Glutamatergic neuron (in vitro differentiated cells): ENCODE data around the gene WDSUB1. TPM values are rescaled to one million over a fixed set of nuclear protein-coding genes. Genes with fewer than 3 reads are reported as not detected.

ENCODE experiments used
- DNase-seq: peaks from one replicate; pipeline ENCODE4 v3.0.0; 2022
- H3K27ac Mint-ChIP-seq: one replicate; pipeline ENCODE4 v1.8.0; 2020; ENCODE audit warnings: mild to moderate bottlenecking, mixed read lengths, inconsistent platforms; ENCODE audit not compliant: unreplicated experiment
- H3K27me3 Mint-ChIP-seq: one replicate; pipeline ENCODE4 v1.8.0; 2020; ENCODE audit warnings: mild to moderate bottlenecking, moderate library complexity, mixed read lengths, inconsistent platforms; ENCODE audit not compliant: unreplicated experiment
- H3K36me3 Mint-ChIP-seq: one replicate; pipeline ENCODE4 v1.8.0; 2020; ENCODE audit warnings: mild to moderate bottlenecking, mixed read lengths, inconsistent platforms; ENCODE audit not compliant: unreplicated experiment
- H3K4me1 Mint-ChIP-seq: one replicate; pipeline ENCODE4 v1.8.0; 2020; ENCODE audit warnings: mild to moderate bottlenecking, low read depth, mixed read lengths, inconsistent platforms; ENCODE audit not compliant: unreplicated experiment
- H3K4me3 Mint-ChIP-seq: one replicate; pipeline ENCODE4 v1.8.0; 2020; ENCODE audit warnings: mild to moderate bottlenecking, mixed read lengths, inconsistent platforms; ENCODE audit not compliant: unreplicated experiment
- H3K9me3 Mint-ChIP-seq: one replicate; pipeline ENCODE4 v1.8.0; 2020; ENCODE audit warnings: mild to moderate bottlenecking, moderate library complexity, mixed read lengths, inconsistent platforms; ENCODE audit not compliant: unreplicated experiment
- CTCF ChIP-seq: fragments of 200-600 bp; sonication (generic); IDR thresholded peaks from one replicate; pipeline ENCODE4 v1.5.0; 2021; ENCODE audit not compliant: partially characterized antibody, unreplicated experiment
- total RNA-seq: library from RNA; stranded (reverse); fragmentation: NEBNext Ultra II Directional; extraction: Animal tissue kit (Norgen Biotek cat#: 25700); gene quantifications from one replicate; pipeline ENCODE4 v1.2.1, GENCODE V29; 2021; ENCODE audit not compliant: unreplicated experiment

Gene WDSUB1
- total RNA-seq, 1 donor from 2014 or later: 3.7 TPM

DNA sequence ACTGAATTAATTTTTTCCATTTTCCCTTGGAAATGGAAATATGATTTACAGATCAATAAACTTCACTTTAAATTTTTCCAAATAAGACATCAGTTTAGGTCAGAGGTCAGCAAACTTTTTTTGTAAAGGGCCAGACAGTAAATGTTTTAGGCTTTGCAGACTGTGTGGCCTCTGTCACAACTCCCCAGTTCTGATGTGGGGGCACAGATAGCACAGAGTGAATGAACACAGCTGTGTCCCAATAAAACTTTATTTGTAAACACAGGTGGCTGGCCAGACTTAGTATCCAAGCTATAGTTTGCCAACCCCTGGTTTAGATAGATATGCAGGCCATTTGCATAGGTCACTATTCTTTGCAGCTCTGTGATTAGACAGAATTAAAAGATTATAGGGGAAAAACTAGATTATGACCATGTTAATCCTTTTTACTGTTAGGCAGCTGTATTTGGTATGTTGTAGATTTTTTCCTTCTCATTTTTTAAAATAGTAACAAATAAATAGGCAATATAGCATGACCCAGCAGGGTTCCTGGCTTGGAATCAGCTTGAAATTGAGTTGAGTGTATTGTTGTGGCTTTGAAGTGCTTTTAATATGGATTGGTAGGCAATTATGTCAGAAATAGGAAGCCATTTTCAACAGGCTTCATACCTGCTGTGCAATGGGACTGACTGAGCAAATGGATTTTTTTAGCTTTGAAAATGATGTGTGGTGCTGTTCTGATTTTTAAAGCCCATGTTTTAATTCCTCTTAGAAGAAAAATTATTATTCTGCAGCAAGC lies 59.7 kb downstream of the WDSUB1 start:
- TF ChIP-seq CTCF: no peak
- H3K27me3 Mint-ChIP-seq: no peaks in the 10 kb centered on the region
- peaks cover 11% of the 10 kb centered on the region for H3K4me1 Mint-ChIP-seq
- DNase-seq: no peak
- no peak overlapping the region for H3K4me3 Mint-ChIP-seq
- no peak overlapping the region for H3K27ac Mint-ChIP-seq
- H3K36me3 Mint-ChIP-seq: no peaks in the 10 kb centered on the region
- peaks cover 3% of the 10 kb centered on the region for H3K9me3 Mint-ChIP-seq

- Mint-ChIP-seq H3K9me3 (peaks cover 3% of the 10 kb centered on the region), H3K4me1 (peaks cover 11% of the 10 kb centered on the region), H3K36me3 (no peaks in the 10 kb centered on the region), H3K4me3 (no peak overlapping the region), H3K27ac (no peak overlapping the region), H3K27me3 (no peaks in the 10 kb centered on the region)
- DNase-seq: no peak
- no peak for TF ChIP-seq CTCF
Measured at GRCh38 chr2:159226059-159226461, 60.4 kb downstream of the WDSUB1 start.

- DNase-seq: no peak
- Mint-ChIP-seq H3K9me3 (peaks cover 3% of the 10 kb centered on the region), H3K36me3 (no peaks in the 10 kb centered on the region), H3K4me3 (no peak overlapping the region), H3K4me1 (peaks cover 11% of the 10 kb centered on the region), H3K27me3 (no peaks in the 10 kb centered on the region), H3K27ac (no peak overlapping the region)
- no peak for TF ChIP-seq CTCF
Measured at GRCh38 chr2:159225025-159226016, 61.2 kb downstream of the WDSUB1 start.

- peaks cover 3% of the 10 kb centered on the region for H3K9me3 Mint-ChIP-seq
- DNase-seq: no peak
- no peak for TF ChIP-seq CTCF
- no peak overlapping the region for H3K4me3 Mint-ChIP-seq
- peaks cover 11% of the 10 kb centered on the region for H3K4me1 Mint-ChIP-seq
- H3K27me3 Mint-ChIP-seq: no peaks in the 10 kb centered on the region
- no peak overlapping the region for H3K27ac Mint-ChIP-seq
- H3K36me3 Mint-ChIP-seq: no peaks in the 10 kb centered on the region
Measured at GRCh38 chr2:159224061-159224813, 62.3 kb downstream of the WDSUB1 start.
